Stimulated activated CD8-positive, alpha-beta memory T cell treated with anti-CD3 and anti-CD28 coated beads, Interleukin-4, amount 100 ng/mL, for 1 hour (primary cell): ENCODE measurements around the gene TMEM178A.
"Not testable (repeated sequence)": the region's sequence is repeated elsewhere in the genome, so short reads cannot be mapped to it uniquely, and the experiment has no call there.

Experiments
- DNase-seq, 2 donors: peaks; one replicate each; pipeline ENCODE4 v3.0.0-alpha.2; 2020; ENCODE audit warnings: low read depth in 2 of 2, low spot score in 1 of 2

Gene TMEM178A

GRCh38 chr2:39665811-39666490 lies at the start of gene TMEM178A:
Gene TMEM178A, plus strand, starts transcription at chr2:39665917. Its CDS starts 58 bp downstream, at chr2:39665975.
- DNase-seq: no peak

GRCh38 chr2:39618236-39618635 lies 47.5 kb upstream of the TMEM178A start:
- DNase-seq: no peak

- DNase-seq: no peak
Measured at GRCh38 chr2:39618736-39619135, 47.0 kb upstream of the TMEM178A start.

GRCh38 chr2:39620067-39620466 lies 45.6 kb upstream of the TMEM178A start:
- DNase-seq: no peak

- no peak for DNase-seq
Measured at GRCh38 chr2:39621596-39621995, 44.1 kb upstream of the TMEM178A start.

- DNase-seq: no peak
Measured at GRCh38 chr2:39622860-39623259, 42.9 kb upstream of the TMEM178A start.

- no peak for DNase-seq
Measured at GRCh38 chr2:39623917-39624316, 41.8 kb upstream of the TMEM178A start.

- no peak for DNase-seq
Measured at GRCh38 chr2:39625193-39625926, 40.4 kb upstream of the TMEM178A start.

GRCh38 chr2:39625927-39626270 lies 39.8 kb upstream of the TMEM178A start:
- DNase-seq: no peak

GRCh38 chr2:39628346-39628745 lies 37.4 kb upstream of the TMEM178A start:
- not testable (repeated sequence) for DNase-seq

- no peak for DNase-seq
Measured at GRCh38 chr2:39629646-39630045, 36.1 kb upstream of the TMEM178A start.

- no peak for DNase-seq
Measured at GRCh38 chr2:39631256-39631655, 34.5 kb upstream of the TMEM178A start.

- DNase-seq: no peak
Measured at GRCh38 chr2:39631718-39632117, 34.0 kb upstream of the TMEM178A start.

GRCh38 chr2:39632876-39633275 lies 32.8 kb upstream of the TMEM178A start:
- no peak for DNase-seq

GRCh38 chr2:39636306-39636705 lies 29.4 kb upstream of the TMEM178A start:
- DNase-seq: no peak

GRCh38 chr2:39638581-39638980 lies 27.1 kb upstream of the TMEM178A start:
- DNase-seq: no peak

- no peak for DNase-seq
Measured at GRCh38 chr2:39640107-39640506, 25.6 kb upstream of the TMEM178A start.

- DNase-seq: no peak
Measured at GRCh38 chr2:39640681-39641080, 25.0 kb upstream of the TMEM178A start.

- no peak for DNase-seq
Measured at GRCh38 chr2:39641635-39642034, 24.1 kb upstream of the TMEM178A start.

- no peak for DNase-seq
Measured at GRCh38 chr2:39642051-39642718, 23.5 kb upstream of the TMEM178A start.

- no peak for DNase-seq
Measured at GRCh38 chr2:39645826-39646225, 19.9 kb upstream of the TMEM178A start.

GRCh38 chr2:39646267-39646666 lies 19.4 kb upstream of the TMEM178A start:
- no peak for DNase-seq
